Measurements from ENCODE around the gene NR2E1. TPM values are rescaled to one million over a fixed set of nuclear protein-coding genes. Genes with fewer than 3 reads are reported as not detected.

NR2E1 gene
- total RNA-seq, 6 experiments from 2014 or later = not detected

GRCh38 chr6:108132863-108133262 is 33.0 kb upstream of the NR2E1 start:
- H3K27me3 ChIP-seq = peaks cover 0 to 9% of the 10 kb centered on the region in 2 donors
- intact Hi-C loops (cut with DNase I) = no loop called here
- peaks cover 0 to 9% (median 1%) of the 10 kb centered on the region in 4 donors for H3K4me1 ChIP-seq
- WGBS (ENCODE audit: insufficient coverage, low coverage, low lambda C conversion rate, missing lambda C conversion rate) = 32% methylated on average over 3 of the region's 4 CpGs
- no peaks in the 10 kb centered on the region for H3K36me3 ChIP-seq
- no peaks in the 10 kb centered on the region for H3K9me3 ChIP-seq
- DNase-seq = no peak
- no peak for ATAC-seq
- TF ChIP-seq CTCF (IDR thresholded peaks at IDR 0.05) = no peak
- no peak for TF ChIP-seq POLR2A (IDR thresholded peaks at IDR 0.05)
- H3K4me3 ChIP-seq = no peak overlapping the region
- no peak overlapping the region for H3K27ac ChIP-seq

- intact Hi-C loops (cut with DNase I) = no loop called here
- ATAC-seq = peak; percentile 90 to 98 (median 93)
- H3K4me1 ChIP-seq = peaks cover 0 to 9% (median 0%) of the 10 kb centered on the region in 4 donors
- peak overlapping the region in 2 of 3 donors; percentile 23 to 24 for H3K27ac ChIP-seq
- peaks cover 0 to 9% of the 10 kb centered on the region in 2 donors for H3K27me3 ChIP-seq
- TF ChIP-seq CTCF (IDR thresholded peaks at IDR 0.05) (no peak), POLR2A (IDR thresholded peaks at IDR 0.05) (peak; percentile 41)
- H3K4me3 ChIP-seq = peak overlapping the region; percentile 19 to 37 (median 37)
- DNase-seq = peak; percentile 60 to 75 (median 73)
- no peaks in the 10 kb centered on the region for H3K9me3 ChIP-seq
- WGBS (ENCODE audit: insufficient coverage, low coverage, low lambda C conversion rate, missing lambda C conversion rate) = 14% methylated on average over 11 of the region's 36 CpGs
- H3K36me3 ChIP-seq = no peaks in the 10 kb centered on the region
Observed at GRCh38 chr6:108133594-108134179, 32.1 kb upstream of the NR2E1 start.

GRCh38 chr6:108134213-108134970 is 31.4 kb upstream of the NR2E1 start:
- H3K27ac ChIP-seq = no peak overlapping the region
- intact Hi-C loops (cut with DNase I) = no loop called here
- ATAC-seq = no peak
- peaks cover 0 to 9% of the 10 kb centered on the region in 2 donors for H3K27me3 ChIP-seq
- TF ChIP-seq POLR2A (IDR thresholded peaks at IDR 0.05) (no peak), CTCF (IDR thresholded peaks at IDR 0.05) (no peak)
- WGBS (ENCODE audit: insufficient coverage, low coverage, low lambda C conversion rate, missing lambda C conversion rate) = 26% methylated on average over 14 of the region's 18 CpGs
- no peaks in the 10 kb centered on the region for H3K36me3 ChIP-seq
- peaks cover 0 to 9% (median 0%) of the 10 kb centered on the region in 4 donors for H3K4me1 ChIP-seq
- H3K9me3 ChIP-seq = no peaks in the 10 kb centered on the region
- no peak overlapping the region for H3K4me3 ChIP-seq
- DNase-seq = no peak

GRCh38 chr6:108142240-108142639 is 23.6 kb upstream of the NR2E1 start:
- H3K36me3 ChIP-seq = no peaks in the 10 kb centered on the region
- peak in 1 of 4 donors; percentile 17 for ATAC-seq

GRCh38 chr6:108145639-108146038 is 20.2 kb upstream of the NR2E1 start:
- WGBS (ENCODE audit: insufficient coverage, low coverage, low lambda C conversion rate, missing lambda C conversion rate) = 88% methylated on average over 6 of the region's 6 CpGs
- no peaks in the 10 kb centered on the region for H3K4me1 ChIP-seq
- TF ChIP-seq POLR2A (IDR thresholded peaks at IDR 0.05) (no peak), CTCF (IDR thresholded peaks at IDR 0.05) (no peak)
- no peaks in the 10 kb centered on the region for H3K9me3 ChIP-seq
- H3K4me3 ChIP-seq = no peak overlapping the region
- no peaks in the 10 kb centered on the region for H3K27me3 ChIP-seq
- intact Hi-C loops (cut with DNase I) = no loop called here
- DNase-seq (no peak), ATAC-seq (no peak)
- H3K36me3 ChIP-seq = no peaks in the 10 kb centered on the region
- H3K27ac ChIP-seq = no peak overlapping the region

More at GRCh38 chr6:108142240-108142639, 23.6 kb upstream of the NR2E1 start:
- no peaks in the 10 kb centered on the region for H3K27me3 ChIP-seq
- TF ChIP-seq POLR2A (IDR thresholded peaks at IDR 0.05) = no peak
- no peaks in the 10 kb centered on the region for H3K4me1 ChIP-seq
- H3K4me3 ChIP-seq = no peak overlapping the region
- intact Hi-C loops (cut with DNase I) = no loop called here
- DNase-seq = no peak
- H3K9me3 ChIP-seq = no peaks in the 10 kb centered on the region
- no CpG with 5 or more reads among the region's 1 CpG for WGBS (ENCODE audit: insufficient coverage, low coverage, low lambda C conversion rate, missing lambda C conversion rate)
- H3K27ac ChIP-seq = no peak overlapping the region
